ENCODE data around the gene TMEM156. TPM values are rescaled to one million over a fixed set of nuclear protein-coding genes. Genes with fewer than 3 reads are reported as not detected.

Gene TMEM156
- total and polyA plus RNA-seq, 8 donors, result 0.37 to 1.8 (median 0.80) TPM; not detected in 4

- Histone ChIP-seq H3K9me3 (no peaks in the 10 kb centered on the region), H3K27me3 (no peaks in the 10 kb centered on the region), H3K36me3 (no peaks in the 10 kb centered on the region), H3K4me3 (no peak overlapping the region), H3K27ac (no peak overlapping the region), H3K4me1 (peaks cover 0 to 7% (median 2%) of the 10 kb centered on the region in 4 donors)
- DNase-seq, result no peak
- no peak for TF ChIP-seq POLR2AphosphoS5 (IDR thresholded peaks at IDR 0.05)
- TF ChIP-seq EP300 (IDR thresholded peaks at IDR 0.05), result no peak
- no peak for TF ChIP-seq CTCF (IDR thresholded peaks at IDR 0.05)
- no peak for TF ChIP-seq POLR2A (IDR thresholded peaks at IDR 0.05)
- intact Hi-C loops (cut with DNase I; ENCODE audit: low total_unique reads), result no loop called here
These were observed 44.7 kb downstream of the TMEM156 start for GRCh38 chr4:38987491-38987890.

DNA sequence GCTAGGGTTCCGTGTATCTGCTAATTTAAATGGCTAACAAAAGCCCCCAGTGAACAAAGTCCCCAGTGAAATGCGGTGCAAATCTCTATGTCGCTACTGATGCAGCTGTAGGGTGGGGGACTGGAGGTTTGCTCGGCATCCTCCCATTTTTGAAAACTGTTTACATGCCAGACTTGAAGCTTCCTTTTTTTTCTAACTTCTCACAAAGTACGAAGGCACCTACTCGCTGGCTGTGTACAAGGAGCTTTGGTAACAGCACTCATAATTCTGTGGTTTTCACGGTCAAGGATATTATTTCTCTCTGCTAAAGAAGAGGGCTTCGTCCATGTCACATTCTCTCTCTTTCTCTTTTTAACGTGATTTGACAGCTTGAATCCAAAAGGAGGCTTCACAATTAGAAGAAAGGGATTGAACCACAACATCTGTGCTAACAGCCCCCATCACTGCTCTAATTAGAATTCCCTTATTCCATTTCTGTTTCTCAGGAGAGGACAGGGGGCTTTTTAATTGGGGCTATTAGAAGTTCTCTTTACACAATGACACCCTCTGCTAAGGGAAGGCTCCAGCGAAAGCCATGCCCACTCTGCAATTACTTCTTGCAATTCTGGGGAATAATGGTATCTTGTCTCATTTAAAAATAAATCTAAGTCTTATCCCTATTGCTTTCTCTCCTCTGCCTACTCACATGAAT, 46.7 kb downstream of the TMEM156 start:
- WGBS, 5 donors, result 62 to 69% (median 62%) methylated on average over 10 of the region's 10 CpGs
- no peak for TF ChIP-seq CTCF (IDR thresholded peaks at IDR 0.05)
- no peak for TF ChIP-seq EP300 (IDR thresholded peaks at IDR 0.05)
- TF ChIP-seq POLR2A (IDR thresholded peaks at IDR 0.05), result no peak
- no peak for TF ChIP-seq POLR2AphosphoS5 (IDR thresholded peaks at IDR 0.05)
- H3K36me3 ChIP-seq, result no peaks in the 10 kb centered on the region
- no peak overlapping the region for H3K4me3 ChIP-seq
- peaks cover 0 to 7% (median 2%) of the 10 kb centered on the region in 4 donors for H3K4me1 ChIP-seq
- no peaks in the 10 kb centered on the region for H3K9me3 ChIP-seq
- no peak for DNase-seq
- no peaks in the 10 kb centered on the region for H3K27me3 ChIP-seq
- intact Hi-C loops (cut with DNase I; ENCODE audit: low total_unique reads), result no loop called here
- H3K27ac ChIP-seq, result peak overlapping the region in 1 of 5 donors; percentile 27

- Histone ChIP-seq H3K36me3 (no peaks in the 10 kb centered on the region), H3K4me1 (peaks cover 0 to 7% (median 2%) of the 10 kb centered on the region in 4 donors), H3K9me3 (no peaks in the 10 kb centered on the region), H3K27ac (no peak overlapping the region), H3K27me3 (no peaks in the 10 kb centered on the region), H3K4me3 (no peak overlapping the region)
- 70 to 76% (median 75%) methylated on average over 12 of the region's 12 CpGs for WGBS, 5 donors
- TF ChIP-seq CTCF (IDR thresholded peaks at IDR 0.05) (no peak), POLR2AphosphoS5 (IDR thresholded peaks at IDR 0.05) (no peak), POLR2A (IDR thresholded peaks at IDR 0.05) (no peak), EP300 (IDR thresholded peaks at IDR 0.05) (no peak)
- peak in 1 of 2 donors; percentile 20 for DNase-seq
- intact Hi-C loops (cut with DNase I; ENCODE audit: low total_unique reads), result no loop called here
These were observed 48.2 kb downstream of the TMEM156 start for GRCh38 chr4:38983787-38984598.

DNA sequence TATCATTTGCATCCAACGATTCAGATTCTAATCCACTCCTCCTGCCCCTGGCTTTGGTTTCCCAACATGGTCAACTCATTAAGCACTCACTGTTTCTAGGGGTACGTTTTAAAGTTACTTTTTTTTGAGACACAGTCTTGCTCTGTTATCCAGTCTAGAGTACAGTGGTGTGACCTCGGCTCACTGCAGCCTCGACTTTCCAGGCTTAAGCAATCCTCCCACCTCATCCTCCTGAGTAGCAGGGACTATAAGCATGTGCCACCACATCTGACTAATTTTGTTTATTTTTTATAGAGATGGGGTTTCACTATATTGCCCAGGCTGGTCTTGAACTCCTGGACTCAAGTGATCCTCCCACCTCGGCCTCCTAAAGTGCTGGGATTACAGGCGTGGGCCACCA, 48.9 kb downstream of the TMEM156 start:
- TF ChIP-seq EP300 (IDR thresholded peaks at IDR 0.05) (no peak), POLR2AphosphoS5 (IDR thresholded peaks at IDR 0.05) (no peak), POLR2A (IDR thresholded peaks at IDR 0.05) (no peak), CTCF (IDR thresholded peaks at IDR 0.05) (no peak)
- Histone ChIP-seq H3K27me3 (no peaks in the 10 kb centered on the region), H3K36me3 (no peaks in the 10 kb centered on the region), H3K4me1 (peaks cover 0 to 7% (median 2%) of the 10 kb centered on the region in 4 donors), H3K4me3 (no peak overlapping the region), H3K27ac (no peak overlapping the region), H3K9me3 (no peaks in the 10 kb centered on the region)
- WGBS, 5 donors, result 83 to 90% (median 86%) methylated on average over 6 of the region's 6 CpGs
- intact Hi-C loops (cut with DNase I; ENCODE audit: low total_unique reads), result no loop called here
- no peak for DNase-seq
